Thyroid gland (tissue), 4 donors: ENCODE measurements around the gene CCDC51. TPM values are rescaled to one million over a fixed set of nuclear protein-coding genes. Genes with fewer than 3 reads are reported as not detected.
A peak's percentile ranks its signal among the peaks of the same experiment; 100 is the strongest.
"Not testable (repeated sequence)": the region's sequence is repeated elsewhere in the genome, so short reads cannot be mapped to it uniquely, and the experiment has no call there.

Source experiments
- DNase-seq, 2 donors: peaks; one replicate each; pipeline ENCODE4 v3.0.0-alpha.2; 2019
- H3K27ac ChIP-seq, 3 donors: fragments of 200-600 bp; sonication (generic); 1 replicate in 2 of 3; 2 replicates in 1 of 3; pipeline ENCODE4 v1.5.1; 2016 to 2019; ENCODE audit warnings: mild to moderate bottlenecking in 1 of 3, moderate library complexity in 1 of 3
- H3K27me3 ChIP-seq: fragments of 200-600 bp; sonication (generic); one replicate; pipeline ENCODE4 v1.5.1; 2019
- H3K36me3 ChIP-seq, 2 donors: fragments of 200-600 bp; sonication (generic); one replicate each; pipeline ENCODE4 v1.5.1; 2016 to 2019
- H3K4me1 ChIP-seq, 2 donors: fragments of 200-600 bp; sonication (generic); one replicate each; pipeline ENCODE4 v1.5.1; 2017 to 2019
- H3K4me3 ChIP-seq, 3 donors: fragments of 200-600 bp; sonication (generic); replicated peaks in 1 of 3; 1 replicate in 2 of 3; 2 replicates in 1 of 3; pipeline ENCODE4 v1.5.1; 2016; ENCODE audit warnings: mild to moderate bottlenecking in 1 of 3
- H3K9me3 ChIP-seq: fragments of 200-600 bp; sonication (generic); one replicate; pipeline ENCODE4 v1.5.1; 2017
- POLR2A ChIP-seq, 2 donors: fragments of 450-650 bp; IDR thresholded peaks; one replicate each; pipeline ENCODE4 v1.6.1; 2017; ENCODE audit warnings: antibody characterized with exemption in 2 of 2, mild to moderate bottlenecking in 2 of 2, moderate library complexity in 1 of 2
- WGBS, 2 donors: methylation state at CpG; one replicate each; pipeline ENCODE4 v1.1.5; 2017; 5-methylcytosine and 5-hydroxymethylcytosine counted together
- intact Hi-C: fragments of 100-400 bp; cut with DNase I; formaldehyde crosslinking; loops from one replicate; pipeline ENCODE4 v1.15.1; 2023
- total RNA-seq, 4 donors: library from RNA; depleted of rRNA; stranded (reverse); fragments of >200 nt; gene quantifications; one replicate each; pipeline ENCODE4 v1.2.3, GENCODE V29; 2016
- TF ChIP-seq, protein P1 (sequence below), 6 experiments: fragments of 200-600 bp in 3 of 6; fragments of 450-650 bp in 3 of 6; sonication (generic) in 3 of 6; IDR thresholded peaks; one replicate each; pipeline ENCODE4 v1.5.1; 2016 to 2019; ENCODE audit warnings: antibody characterized with exemption in 6 of 6, mild to moderate bottlenecking in 2 of 6, inconsistent platforms in 1 of 6, moderate library complexity in 1 of 6

CCDC51 gene
- total RNA-seq, 4 donors from 2014 or later: 8.6 to 17.0 (median 15.0) TPM

DNA sequence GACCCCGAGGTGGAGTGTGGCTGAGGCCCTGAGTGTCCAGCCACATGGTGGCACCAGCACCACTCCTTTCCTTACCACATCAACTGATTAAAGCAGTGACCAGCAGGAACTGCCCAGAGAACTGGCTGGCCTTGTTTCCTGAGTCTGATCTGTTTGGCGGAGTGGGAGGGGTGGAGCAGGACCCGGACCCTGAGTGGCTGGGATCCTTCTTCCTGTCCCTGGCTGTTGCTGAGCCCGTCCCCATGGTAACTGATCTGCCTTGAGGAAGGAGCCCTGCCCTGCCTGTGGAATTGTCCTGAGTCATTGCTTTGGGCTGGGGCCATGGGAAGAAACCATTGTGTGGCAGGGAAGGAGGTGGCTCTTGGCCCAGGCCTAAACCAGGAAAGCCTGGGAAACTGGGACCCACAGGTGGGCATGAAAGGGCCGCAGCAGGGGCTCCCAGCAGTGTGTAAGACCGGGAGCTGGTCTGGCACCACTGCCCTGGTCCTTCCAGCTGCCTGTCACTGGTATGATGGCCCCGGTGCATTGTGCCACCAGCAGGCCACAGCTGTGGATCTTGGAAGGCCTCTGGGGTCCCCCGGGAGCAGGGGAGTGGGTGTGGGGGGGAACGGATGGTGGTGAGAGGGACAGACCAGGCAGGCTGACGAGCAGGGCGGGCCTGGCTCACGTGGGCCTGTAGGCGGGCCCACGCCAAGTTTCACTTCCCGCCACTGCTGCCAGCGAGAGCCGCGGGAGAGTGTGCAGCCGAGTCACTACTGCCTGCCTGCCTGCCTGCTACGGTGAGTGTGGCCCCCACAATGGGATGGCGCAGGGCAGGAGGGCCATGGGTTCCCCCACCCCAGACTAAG is 25.8 kb upstream of the CCDC51 start:
- DNase-seq: peak; percentile 99 to 100
- H3K27me3 ChIP-seq: no peaks in the 10 kb centered on the region
- H3K27ac ChIP-seq: peak overlapping the region; percentile 99 to 100 (median 100)
- H3K9me3 ChIP-seq: no peaks in the 10 kb centered on the region
- H3K4me3 ChIP-seq: peak overlapping the region in 1 of 3 donors; percentile 28
- WGBS, 2 donors: 9 to 15% methylated on average over 5 to 11 of the region's 21 CpGs
- intact Hi-C loops: loop anchor here (5.0 kb wide), 1 partner anchor 37 kb away; the partner anchor contains the start of gene SHISA5
- TF ChIP-seq, protein P1, sequence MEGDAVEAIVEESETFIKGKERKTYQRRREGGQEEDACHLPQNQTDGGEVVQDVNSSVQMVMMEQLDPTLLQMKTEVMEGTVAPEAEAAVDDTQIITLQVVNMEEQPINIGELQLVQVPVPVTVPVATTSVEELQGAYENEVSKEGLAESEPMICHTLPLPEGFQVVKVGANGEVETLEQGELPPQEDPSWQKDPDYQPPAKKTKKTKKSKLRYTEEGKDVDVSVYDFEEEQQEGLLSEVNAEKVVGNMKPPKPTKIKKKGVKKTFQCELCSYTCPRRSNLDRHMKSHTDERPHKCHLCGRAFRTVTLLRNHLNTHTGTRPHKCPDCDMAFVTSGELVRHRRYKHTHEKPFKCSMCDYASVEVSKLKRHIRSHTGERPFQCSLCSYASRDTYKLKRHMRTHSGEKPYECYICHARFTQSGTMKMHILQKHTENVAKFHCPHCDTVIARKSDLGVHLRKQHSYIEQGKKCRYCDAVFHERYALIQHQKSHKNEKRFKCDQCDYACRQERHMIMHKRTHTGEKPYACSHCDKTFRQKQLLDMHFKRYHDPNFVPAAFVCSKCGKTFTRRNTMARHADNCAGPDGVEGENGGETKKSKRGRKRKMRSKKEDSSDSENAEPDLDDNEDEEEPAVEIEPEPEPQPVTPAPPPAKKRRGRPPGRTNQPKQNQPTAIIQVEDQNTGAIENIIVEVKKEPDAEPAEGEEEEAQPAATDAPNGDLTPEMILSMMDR (IDR thresholded peaks at IDR 0.05): peak in 5 of 6 experiments; percentile 49 to 88 (median 86)
- peak in 1 of 2 donors; percentile 62 for TF ChIP-seq POLR2A (IDR thresholded peaks at IDR 0.05)
- peaks cover 17 to 21% of the 10 kb centered on the region in 2 donors for H3K36me3 ChIP-seq
- peaks cover 20 to 51% of the 10 kb centered on the region in 2 donors for H3K4me1 ChIP-seq

DNA sequence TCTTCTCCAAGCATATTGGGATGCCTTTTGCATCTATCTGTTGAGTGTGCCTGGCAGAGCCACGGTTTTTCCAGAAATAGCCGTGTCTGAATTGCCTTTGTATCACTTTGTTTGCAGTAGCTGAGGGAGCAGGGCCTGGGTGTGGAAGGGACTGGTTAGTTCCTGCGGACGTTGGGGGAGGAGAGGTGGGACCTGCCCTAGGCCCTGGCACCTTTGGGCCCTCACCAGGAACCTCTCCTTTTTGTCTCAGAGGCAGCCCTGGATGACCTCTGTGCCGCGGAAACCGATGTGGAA is 25.3 kb upstream of the CCDC51 start:
- H3K27me3 ChIP-seq: no peaks in the 10 kb centered on the region
- DNase-seq: no peak
- WGBS, 2 donors: 21 to 24% methylated on average over 5 to 7 of the region's 7 CpGs
- H3K27ac ChIP-seq: peak overlapping the region; percentile 99 to 100 (median 100)
- peaks cover 20 to 46% of the 10 kb centered on the region in 2 donors for H3K4me1 ChIP-seq
- TF ChIP-seq, protein P1 (IDR thresholded peaks at IDR 0.05): no peak
- TF ChIP-seq POLR2A (IDR thresholded peaks at IDR 0.05): no peak
- no peak overlapping the region for H3K4me3 ChIP-seq
- H3K36me3 ChIP-seq: peaks cover 23 to 27% of the 10 kb centered on the region in 2 donors
- H3K9me3 ChIP-seq: no peaks in the 10 kb centered on the region
- intact Hi-C loops: loop anchor here (5.0 kb wide), 1 partner anchor 37 kb away; the partner anchor contains the start of gene SHISA5

DNA sequence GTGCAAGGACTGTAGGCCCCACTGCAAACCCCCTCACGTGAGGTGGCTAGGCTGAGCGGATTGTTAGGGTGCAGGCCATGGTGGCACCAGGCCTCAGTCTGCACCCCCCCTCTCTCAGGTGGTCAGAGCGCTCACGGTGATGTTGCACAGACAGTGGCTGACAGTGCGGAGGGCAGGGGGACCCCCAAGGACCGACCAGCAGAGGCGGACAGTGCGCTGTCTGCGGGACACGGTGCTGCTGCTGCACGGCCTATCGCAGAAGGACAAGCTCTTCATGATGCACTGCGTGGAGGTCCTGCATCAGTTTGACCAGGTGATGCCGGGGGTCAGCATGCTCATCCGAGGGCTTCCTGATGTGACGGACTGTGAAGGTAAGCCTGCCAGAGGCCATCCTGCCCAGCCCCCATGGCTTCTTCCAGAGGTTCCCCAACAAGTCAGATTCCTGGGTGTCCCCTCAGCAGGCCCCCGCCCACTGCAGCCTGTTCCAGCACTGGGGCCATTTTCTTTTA is 24.8 kb upstream of the CCDC51 start:
- Histone ChIP-seq H3K9me3 (no peaks in the 10 kb centered on the region), H3K27ac (peak overlapping the region; percentile 99 to 100 (median 100)), H3K4me3 (no peak overlapping the region), H3K4me1 (peaks cover 20 to 42% of the 10 kb centered on the region in 2 donors), H3K36me3 (peaks cover 27 to 29% of the 10 kb centered on the region in 2 donors), H3K27me3 (no peaks in the 10 kb centered on the region)
- 90 to 94% methylated on average over 14 to 17 of the region's 17 CpGs for WGBS, 2 donors
- no peak for DNase-seq
- TF ChIP-seq, protein P1 (IDR thresholded peaks at IDR 0.05): no peak
- TF ChIP-seq POLR2A (IDR thresholded peaks at IDR 0.05): no peak
- intact Hi-C loops: loop anchor here (5.0 kb wide), 2 partner anchors 38 to 83 kb away; partner anchors contain the start of gene SHISA5

DNA sequence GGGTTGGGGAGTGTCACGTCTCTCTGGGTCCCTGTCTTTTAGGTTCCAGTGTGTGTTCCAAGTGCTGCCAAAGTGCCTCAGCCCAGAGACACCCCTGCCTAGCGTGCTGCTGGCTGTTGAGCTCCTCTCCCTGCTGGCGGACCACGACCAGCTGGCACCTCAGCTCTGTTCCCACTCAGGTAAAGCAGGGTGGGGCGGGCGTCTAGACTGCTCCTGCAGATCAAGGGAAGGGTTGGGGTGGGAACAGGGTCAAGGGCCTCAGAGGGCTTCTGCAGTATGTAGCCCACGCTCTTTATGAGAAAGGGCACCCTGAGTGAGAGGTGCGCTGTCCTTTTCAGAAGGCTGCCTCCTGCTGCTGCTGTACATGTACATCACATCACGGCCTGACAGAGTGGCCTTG is 23.8 kb upstream of the CCDC51 start:
- H3K27me3 ChIP-seq: no peaks in the 10 kb centered on the region
- no peak for DNase-seq
- H3K27ac ChIP-seq: no peak overlapping the region
- H3K4me1 ChIP-seq: peaks cover 20 to 38% of the 10 kb centered on the region in 2 donors
- intact Hi-C loops: loop anchor here (5.0 kb wide), 1 partner anchor 84 kb away; no protein-coding TSS in a partner anchor
- no peak overlapping the region for H3K4me3 ChIP-seq
- H3K9me3 ChIP-seq: no peaks in the 10 kb centered on the region
- peaks cover 29 to 31% of the 10 kb centered on the region in 2 donors for H3K36me3 ChIP-seq
- WGBS, 2 donors: 78 to 91% methylated on average over 4 to 9 of the region's 9 CpGs
- no peak for TF ChIP-seq POLR2A (IDR thresholded peaks at IDR 0.05)

DNA sequence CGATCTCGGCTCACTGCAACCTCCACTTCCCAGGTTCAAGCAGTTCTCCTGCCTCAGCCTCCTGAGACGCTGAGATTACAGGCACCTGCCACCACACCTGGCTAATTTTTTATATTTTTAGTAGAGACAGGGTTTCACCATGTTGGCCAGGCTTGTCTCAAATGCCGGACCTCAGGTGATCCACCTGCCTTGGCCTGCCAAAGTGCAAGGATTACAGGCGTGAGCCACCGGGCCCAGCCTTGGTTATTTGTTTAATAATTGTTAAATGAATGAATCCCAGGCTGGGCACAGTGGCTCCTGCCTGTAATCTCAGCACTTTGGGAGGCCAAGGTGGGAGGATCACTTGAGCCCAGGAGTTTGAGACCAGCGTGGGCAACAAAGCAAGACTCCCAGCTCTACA is 21.8 kb upstream of the CCDC51 start:
- not testable (repeated sequence) for H3K4me3 ChIP-seq, DNase-seq, H3K27ac ChIP-seq, H3K27me3 ChIP-seq, H3K9me3 ChIP-seq
- intact Hi-C loops: loop anchor here (5.0 kb wide), 1 partner anchor 86 kb away; no protein-coding TSS in a partner anchor
- Histone ChIP-seq H3K4me1 (peaks cover 17 to 20% of the 10 kb centered on the region in 2 donors), H3K36me3 (peaks cover 31 to 38% of the 10 kb centered on the region in 2 donors)
- WGBS, 2 donors: 94 to 98% methylated on average over 7 of the region's 7 CpGs
